Keratinocyte (primary cell): ENCODE measurements around the gene TFDP2. TPM values are rescaled to one million over a fixed set of nuclear protein-coding genes. Genes with fewer than 3 reads are reported as not detected.

ENCODE experiments used
- DNase-seq: peaks from one replicate; pipeline ENCODE4 v3.0.0-alpha.2; 2011; ENCODE audit warnings: low read depth, missing footprints, low spot score
- FAIRE-seq: peaks from 2 replicates; lab custom pipeline; 2011; peaks lifted over from hg19 to GRCh38; lab: Jason Lieb, UNC
- H2AFZ ChIP-seq: 2 replicates; pipeline ENCODE4 v1.6.0; 2012; ENCODE audit warnings: low read length, control low read depth, inconsistent platforms; ENCODE audit not compliant: control insufficient read depth
- H3K27ac ChIP-seq: 2 replicates; pipeline ENCODE4 v1.5.1; 2011; ENCODE audit warnings: low read length; ENCODE audit not compliant: control insufficient read depth, insufficient read depth
- H3K27me3 ChIP-seq: 3 replicates; pipeline ENCODE4 v1.6.0; 2011; ENCODE audit warnings: low read length; ENCODE audit not compliant: control insufficient read depth, insufficient read depth; ENCODE audit errors: extremely low read depth
- H3K36me3 ChIP-seq, 2 experiments: 2 replicates in 1 of 2; 3 replicates in 1 of 2; pipeline ENCODE4 v1.5.1; 2011; ENCODE audit warnings: low read length in 2 of 2, mild to moderate bottlenecking in 1 of 2; ENCODE audit not compliant: control insufficient read depth in 2 of 2, insufficient read depth in 2 of 2; ENCODE audit errors: extremely low read depth in 1 of 2
- H3K4me1 ChIP-seq: 3 replicates; pipeline ENCODE4 v1.5.1; 2011; ENCODE audit warnings: low read length; ENCODE audit not compliant: control insufficient read depth, insufficient read depth; ENCODE audit errors: extremely low read depth
- H3K4me2 ChIP-seq: 3 replicates; pipeline ENCODE4 v1.6.0; 2011; ENCODE audit warnings: low read depth, low read length; ENCODE audit not compliant: control insufficient read depth, insufficient read depth; ENCODE audit errors: extremely low read depth
- H3K4me3 ChIP-seq, 3 experiments: fragments of 200-600 bp in 1 of 3; sonication (generic) in 1 of 3; 2 replicates in 2 of 3; 3 replicates in 1 of 3; pipeline ENCODE4 v1.5.1; 2011 to 2016; ENCODE audit warnings: low read length in 3 of 3, mild to moderate bottlenecking in 3 of 3, control low read depth in 2 of 3, inconsistent platforms in 1 of 3, low read depth in 1 of 3, mixed read lengths in 1 of 3, mixed run types in 1 of 3, moderate library complexity in 1 of 3; ENCODE audit not compliant: control insufficient read depth in 2 of 3, insufficient read depth in 2 of 3; ENCODE audit errors: extremely low read depth in 1 of 3
- H3K79me2 ChIP-seq: 2 replicates; pipeline ENCODE4 v1.6.0; 2012; ENCODE audit warnings: low read length; ENCODE audit not compliant: control insufficient read depth, insufficient read depth
- H3K9ac ChIP-seq: 3 replicates; pipeline ENCODE4 v1.6.0; 2011; ENCODE audit warnings: low read length; ENCODE audit not compliant: control insufficient read depth, insufficient read depth; ENCODE audit errors: extremely low read depth
- H3K9me1 ChIP-seq: 3 replicates; pipeline ENCODE4 v1.6.0; 2011; ENCODE audit warnings: low read length; ENCODE audit not compliant: control insufficient read depth, insufficient read depth; ENCODE audit errors: extremely low read depth
- H3K9me3 ChIP-seq: 2 replicates; pipeline ENCODE4 v1.5.1; 2012; ENCODE audit warnings: low read depth, low read length; ENCODE audit not compliant: control insufficient read depth
- H4K20me1 ChIP-seq: 3 replicates; pipeline ENCODE4 v1.6.0; 2011; ENCODE audit warnings: low read length; ENCODE audit not compliant: control insufficient read depth, insufficient read depth; ENCODE audit errors: extremely low read depth
- EZH2 ChIP-seq: IDR thresholded peaks from one replicate; pipeline ENCODE4 v1.6.1; 2012; ENCODE audit warnings: inconsistent platforms, mild to moderate bottlenecking, low read length, moderate library complexity
- dilution Hi-C: fragments of 300-500 bp; cut with MboI; formaldehyde crosslinking; loops from one replicate; pipeline ENCODE4 v1.7.0; 2020; ENCODE audit warnings: low sequenced_read_pairs; ENCODE audit not compliant: extremely low pct_ligation_motif_present
- polyA plus RNA-seq, 5 experiments: library from polyadenylated mRNA; depleted of rRNA in 3 of 5; stranded (reverse) in 3 of 5; stranded (forward) in 1 of 5; unstranded in 1 of 5; fragments of >200 nt; gene quantifications; 1 replicate in 1 of 5; 2 replicates in 3 of 5; 3 replicates in 1 of 5; pipeline versions ENCODE4 v1.2.1 to v1.2.3, GENCODE V29; 2011 to 2012; ENCODE audit warnings: missing spikeins in 2 of 5, low read depth in 1 of 5, low replicate concordance in 1 of 5
- TF ChIP-seq, protein P1 (sequence below), 3 experiments: IDR thresholded peaks in 1 of 3; conservative IDR thresholded peaks in 1 of 3; optimal IDR thresholded peaks in 1 of 3; 2 replicates in 2 of 3; 3 replicates in 1 of 3; pipeline versions ENCODE3 to v1.5.1; 2011; ENCODE audit warnings: low read length in 3 of 3, mild to moderate bottlenecking in 3 of 3, moderate library complexity in 2 of 3, control low read depth in 1 of 3, inconsistent platforms in 1 of 3; ENCODE audit not compliant: insufficient read depth in 2 of 3; ENCODE audit errors: extremely low read depth in 1 of 3

Gene TFDP2
- polyA plus RNA-seq, 1 donor (not counting 4 experiments of a cell fraction or from before 2014, with no cell fraction given): 40.6 TPM

GRCh38 chr3:142065932-142066331 lies 83.4 kb downstream of the TFDP2 start:
- H4K20me1 ChIP-seq: no peaks in the 10 kb centered on the region
- no peak for DNase-seq
- H3K79me2 ChIP-seq: no peaks in the 10 kb centered on the region
- no peak for FAIRE-seq
- no peaks in the 10 kb centered on the region for H3K9me3 ChIP-seq
- H3K9me1 ChIP-seq: no peaks in the 10 kb centered on the region
- H3K27me3 ChIP-seq: no peaks in the 10 kb centered on the region
- no peak overlapping the region for H3K4me2 ChIP-seq
- H3K9ac ChIP-seq: no peak overlapping the region
- no peak overlapping the region for H3K4me3 ChIP-seq
- H3K36me3 ChIP-seq: no peaks in the 10 kb centered on the region
- H3K4me1 ChIP-seq: no peaks in the 10 kb centered on the region
- TF ChIP-seq EZH2: no peak
- TF ChIP-seq, protein P1, sequence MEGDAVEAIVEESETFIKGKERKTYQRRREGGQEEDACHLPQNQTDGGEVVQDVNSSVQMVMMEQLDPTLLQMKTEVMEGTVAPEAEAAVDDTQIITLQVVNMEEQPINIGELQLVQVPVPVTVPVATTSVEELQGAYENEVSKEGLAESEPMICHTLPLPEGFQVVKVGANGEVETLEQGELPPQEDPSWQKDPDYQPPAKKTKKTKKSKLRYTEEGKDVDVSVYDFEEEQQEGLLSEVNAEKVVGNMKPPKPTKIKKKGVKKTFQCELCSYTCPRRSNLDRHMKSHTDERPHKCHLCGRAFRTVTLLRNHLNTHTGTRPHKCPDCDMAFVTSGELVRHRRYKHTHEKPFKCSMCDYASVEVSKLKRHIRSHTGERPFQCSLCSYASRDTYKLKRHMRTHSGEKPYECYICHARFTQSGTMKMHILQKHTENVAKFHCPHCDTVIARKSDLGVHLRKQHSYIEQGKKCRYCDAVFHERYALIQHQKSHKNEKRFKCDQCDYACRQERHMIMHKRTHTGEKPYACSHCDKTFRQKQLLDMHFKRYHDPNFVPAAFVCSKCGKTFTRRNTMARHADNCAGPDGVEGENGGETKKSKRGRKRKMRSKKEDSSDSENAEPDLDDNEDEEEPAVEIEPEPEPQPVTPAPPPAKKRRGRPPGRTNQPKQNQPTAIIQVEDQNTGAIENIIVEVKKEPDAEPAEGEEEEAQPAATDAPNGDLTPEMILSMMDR (optimal IDR thresholded peaks at IDR 0.05 in 1 of 3, IDR thresholded peaks at IDR 0.05 in 1 of 3, conservative IDR thresholded peaks at IDR 0.05 in 1 of 3; ENCODE audit: extremely low read depth in 1 of 3, insufficient read depth in 2 of 3, low read length in 3 of 3): no peak
- H2AFZ ChIP-seq: no peak overlapping the region
- dilution Hi-C loops: no loop called here
- H3K27ac ChIP-seq: no peak overlapping the region

DNA sequence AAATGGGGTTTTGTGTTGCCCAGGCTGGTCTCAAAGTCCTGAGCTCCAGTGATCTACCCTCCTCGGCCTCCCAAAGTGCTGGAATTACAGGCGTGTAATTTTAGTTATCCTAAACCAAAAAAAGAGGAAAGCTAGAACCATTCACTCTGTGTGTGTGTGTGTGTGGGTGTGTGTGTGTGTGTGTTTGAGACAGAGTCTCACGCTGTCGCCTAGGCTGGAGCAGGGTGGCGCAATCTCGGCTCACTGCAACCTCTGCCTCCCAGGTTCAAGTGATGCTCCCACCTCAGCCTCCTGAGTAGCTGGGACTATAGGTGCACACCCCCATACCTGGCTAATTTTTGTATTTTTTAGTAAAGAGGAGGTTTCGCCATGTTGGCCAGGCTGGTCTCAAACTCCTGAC lies 84.0 kb downstream of the TFDP2 start:
- no peak for DNase-seq
- Histone ChIP-seq H3K27ac (no peak overlapping the region), H3K9me3 (no peaks in the 10 kb centered on the region), H3K4me2 (no peak overlapping the region), H3K9ac (no peak overlapping the region), H3K27me3 (no peaks in the 10 kb centered on the region), H3K36me3 (no peaks in the 10 kb centered on the region), H3K79me2 (no peaks in the 10 kb centered on the region), H4K20me1 (no peaks in the 10 kb centered on the region), H3K4me3 (no peak overlapping the region), H2AFZ (no peak overlapping the region), H3K9me1 (no peaks in the 10 kb centered on the region), H3K4me1 (no peaks in the 10 kb centered on the region)
- no peak for FAIRE-seq
- dilution Hi-C loops: no loop called here
- TF ChIP-seq EZH2: no peak
- TF ChIP-seq, protein P1 (optimal IDR thresholded peaks at IDR 0.05 in 1 of 3, IDR thresholded peaks at IDR 0.05 in 1 of 3, conservative IDR thresholded peaks at IDR 0.05 in 1 of 3; ENCODE audit: extremely low read depth in 1 of 3, insufficient read depth in 2 of 3, low read length in 3 of 3): no peak
